H1 (cell line): ENCODE data around the gene RDH16. TPM values are rescaled to one million over a fixed set of nuclear protein-coding genes. Genes with fewer than 3 reads are reported as not detected.

Experiments
- CTCF ChIA-PET: fragments of 300-600 bp; sonication (Branson Sonifier 250); formaldehyde crosslinking; loops from one replicate; lab custom pipeline; 2021; ENCODE audit not compliant: partially characterized antibody; lab: Charles Lee
- POLR2A ChIA-PET: fragments of 300-600 bp; sonication (Branson Sonifier 250); formaldehyde crosslinking; loops from one replicate; lab custom pipeline; 2021; ENCODE audit warnings: inconsistent platforms; ENCODE audit not compliant: partially characterized antibody; lab: Charles Lee
- DNase-seq, 2 experiments: peaks; one replicate each; pipeline versions ENCODE4 v3.0.0 to v3.0.0-alpha.2; 2010 to 2022; ENCODE audit warnings: low spot score in 2 of 2, low read depth in 1 of 2, mixed read lengths in 1 of 2
- FAIRE-seq: peaks from 2 replicates; lab custom pipeline; 2011; peaks lifted over from hg19 to GRCh38; lab: Jason Lieb, UNC
- H2AFZ ChIP-seq: 2 replicates; pipeline ENCODE4 v1.8.1; 2012; ENCODE audit warnings: low read length, inconsistent platforms
- H2AK5ac ChIP-seq: 2 replicates; pipeline ENCODE4 v1.6.1; 2013; ENCODE audit warnings: low read depth, low read length
- H2BK120ac ChIP-seq: replicated peaks from 2 replicates; pipeline ENCODE3; 2013; ENCODE audit warnings: low read depth, low read length, inconsistent platforms
- H2BK12ac ChIP-seq: 2 replicates; pipeline ENCODE4 v1.6.1; 2013; ENCODE audit warnings: low read depth, low read length
- H2BK15ac ChIP-seq: 2 replicates; pipeline ENCODE4 v1.6.1; 2013; ENCODE audit warnings: low read length
- H2BK20ac ChIP-seq: 2 replicates; pipeline ENCODE4 v1.6.1; 2013; ENCODE audit warnings: low read length
- H2BK5ac ChIP-seq: 2 replicates; pipeline ENCODE4 v1.6.1; 2013; ENCODE audit warnings: low read depth, low read length
- H3K14ac ChIP-seq: 2 replicates; pipeline ENCODE4 v1.6.1; 2013; ENCODE audit warnings: inconsistent platforms; ENCODE audit not compliant: insufficient read length
- H3K18ac ChIP-seq: 2 replicates; pipeline ENCODE4 v1.6.1; 2013; ENCODE audit warnings: low read length; ENCODE audit errors: extremely low read depth
- H3K23ac ChIP-seq: 2 replicates; pipeline ENCODE4 v1.6.1; 2013; ENCODE audit warnings: inconsistent platforms; ENCODE audit not compliant: insufficient read length
- H3K23me2 ChIP-seq: 2 replicates; pipeline ENCODE4 v1.6.1; 2013; ENCODE audit warnings: low read depth, low read length
- H3K27ac ChIP-seq: 2 replicates; pipeline ENCODE4 v1.6.1; 2011; ENCODE audit warnings: low read depth, low read length, inconsistent platforms
- H3K27me3 ChIP-seq, 4 experiments: replicated peaks in 1 of 4; 1 replicate in 1 of 4; 2 replicates in 3 of 4; pipeline versions ENCODE4 v1.6.1 to v1.8.1; 2011 to 2013; ENCODE audit warnings: low read length in 3 of 4, mild to moderate bottlenecking in 3 of 4, inconsistent platforms in 2 of 4, mixed read lengths in 2 of 4, moderate library complexity in 1 of 4; ENCODE audit not compliant: control insufficient read depth in 3 of 4, insufficient read depth in 3 of 4; ENCODE audit errors: extremely low read depth in 1 of 4
- H3K36me3 ChIP-seq, 4 experiments: 2 replicates each; pipeline versions ENCODE4 v1.6.1 to v1.8.1; 2011 to 2013; ENCODE audit warnings: mild to moderate bottlenecking in 4 of 4, low read length in 3 of 4, moderate library complexity in 2 of 4, control low read depth in 1 of 4, inconsistent platforms in 1 of 4; ENCODE audit not compliant: insufficient read depth in 4 of 4, control insufficient read depth in 2 of 4
- H3K4ac ChIP-seq: replicated peaks from 2 replicates; pipeline ENCODE3; 2013; ENCODE audit warnings: low read length, low read depth, mixed read lengths, inconsistent platforms; ENCODE audit not compliant: insufficient read length
- H3K4me1 ChIP-seq, 4 experiments: replicated peaks in 1 of 4; 1 replicate in 1 of 4; 2 replicates in 3 of 4; pipeline versions ENCODE4 v1.6.1 to v1.8.1; 2011 to 2013; ENCODE audit warnings: low read length in 3 of 4, inconsistent platforms in 2 of 4, mixed read lengths in 1 of 4; ENCODE audit not compliant: insufficient read depth in 4 of 4, control insufficient read depth in 3 of 4
- H3K4me2 ChIP-seq, 2 experiments: 2 replicates each; pipeline versions ENCODE4 v1.6.1 to v1.8.1; 2011 to 2013; ENCODE audit warnings: low read depth in 2 of 2, low read length in 2 of 2, control low read depth in 1 of 2, inconsistent platforms in 1 of 2, mild to moderate bottlenecking in 1 of 2; ENCODE audit not compliant: insufficient read depth in 1 of 2
- H3K4me3 ChIP-seq, 4 experiments: fragments of 200-600, 300-600 bp in 1 of 4; sonication (generic), shearing (Covaris generic), sonication (Bioruptor Twin) in 1 of 4; 2 replicates each; pipeline versions ENCODE4 v1.5.1 to v1.8.1; 2011 to 2016; ENCODE audit warnings: low read length in 4 of 4, low read depth in 3 of 4, control low read depth in 2 of 4, inconsistent platforms in 2 of 4, mild to moderate bottlenecking in 2 of 4, mixed read lengths in 1 of 4, moderate library complexity in 1 of 4; ENCODE audit not compliant: insufficient read depth in 2 of 4; ENCODE audit errors: extremely low read depth in 1 of 4
- H3K56ac ChIP-seq: replicated peaks from 2 replicates; pipeline ENCODE3; 2013; ENCODE audit warnings: low read depth, mild to moderate bottlenecking, mixed read lengths, low read length, inconsistent platforms; ENCODE audit not compliant: insufficient read length
- H3K79me1 ChIP-seq: 2 replicates; pipeline ENCODE4 v1.6.1; 2013; ENCODE audit warnings: low read depth, low read length, control low read depth
- H3K79me2 ChIP-seq, 2 experiments: 2 replicates each; pipeline versions ENCODE4 v1.6.1 to v1.8.1; 2012 to 2013; ENCODE audit warnings: low read length in 2 of 2, mild to moderate bottlenecking in 2 of 2, inconsistent platforms in 1 of 2; ENCODE audit not compliant: insufficient read depth in 2 of 2, control insufficient read depth in 1 of 2
- H3K9ac ChIP-seq, 4 experiments: replicated peaks in 1 of 4; 1 replicate in 1 of 4; 2 replicates in 3 of 4; pipeline versions ENCODE4 v1.6.1 to v1.8.1; 2011 to 2013; ENCODE audit warnings: low read depth in 3 of 4, low read length in 3 of 4, control low read depth in 2 of 4, mild to moderate bottlenecking in 2 of 4, moderate library complexity in 2 of 4, inconsistent platforms in 1 of 4; ENCODE audit errors: extremely low read depth in 1 of 4
- H3K9me3 ChIP-seq, 2 experiments: 2 replicates each; pipeline versions ENCODE4 v1.6.1 to v1.8.1; 2012 to 2013; ENCODE audit warnings: mild to moderate bottlenecking in 2 of 2, moderate library complexity in 2 of 2, control low read depth in 1 of 2, inconsistent platforms in 1 of 2, low read depth in 1 of 2, low read length in 1 of 2, mixed read lengths in 1 of 2; ENCODE audit not compliant: insufficient read depth in 2 of 2
- H4K20me1 ChIP-seq, 2 experiments: replicated peaks in 1 of 2; 2 replicates each; pipeline versions ENCODE3 to v1.8.1; 2011 to 2013; ENCODE audit warnings: inconsistent platforms in 2 of 2, low read length in 2 of 2, mild to moderate bottlenecking in 1 of 2; ENCODE audit not compliant: insufficient read depth in 2 of 2, control insufficient read depth in 1 of 2
- H4K5ac ChIP-seq: 2 replicates; pipeline ENCODE4 v1.6.1; 2013; ENCODE audit warnings: low read length, low read depth, mixed read lengths, inconsistent platforms; ENCODE audit not compliant: insufficient read length
- H4K8ac ChIP-seq: 2 replicates; pipeline ENCODE4 v1.8.0; 2013; ENCODE audit warnings: mild to moderate bottlenecking, moderate library complexity, low read length, inconsistent platforms; ENCODE audit not compliant: insufficient read depth; ENCODE audit errors: extremely low read depth
- H4K91ac ChIP-seq: replicated peaks from 2 replicates; pipeline ENCODE3; 2013; ENCODE audit warnings: low read length, mixed read lengths, inconsistent platforms; ENCODE audit not compliant: insufficient read length
- ASH2L ChIP-seq: fragments of 200-600, 300-600 bp; sonication (generic); IDR thresholded peaks from one replicate; pipeline ENCODE4 v1.7.1; 2017; ENCODE audit warnings: low read length
- EGR1 ChIP-seq: IDR thresholded peaks from 2 replicates; pipeline ENCODE4 v1.6.1; 2011; ENCODE audit warnings: low read depth, low read length, borderline replicate concordance
- HDAC2 ChIP-seq, 2 experiments: fragments of 300-600 bp in 1 of 2; sonication (generic) in 1 of 2; IDR thresholded peaks; 2 replicates each; pipeline ENCODE4 v1.6.1; 2011 to 2012; ENCODE audit warnings: low read depth in 2 of 2, low read length in 2 of 2, mild to moderate bottlenecking in 2 of 2, moderate library complexity in 2 of 2, borderline replicate concordance in 1 of 2, inconsistent platforms in 1 of 2
- MAFK ChIP-seq: IDR thresholded peaks from 2 replicates; pipeline ENCODE4 v1.6.1; 2012; ENCODE audit warnings: low read depth, mild to moderate bottlenecking, improper control_type of control experiment, low read length
- RAD21 ChIP-seq, 2 experiments: IDR thresholded peaks in 1 of 2; conservative IDR thresholded peaks in 1 of 2; 2 replicates each; pipeline ENCODE4 v1.6.1; 2011; ENCODE audit warnings: low read depth in 2 of 2, low read length in 2 of 2, improper control_type of control experiment in 1 of 2, inconsistent platforms in 1 of 2, mild to moderate bottlenecking in 1 of 2, moderate library complexity in 1 of 2
- RBBP5 ChIP-seq: IDR thresholded peaks from 2 replicates; pipeline ENCODE4 v1.7.1; 2012; ENCODE audit warnings: low read depth, mild to moderate bottlenecking, inconsistent platforms, low read length, moderate library complexity, borderline replicate concordance
- SAP30 ChIP-seq: fragments of 300-600 bp; sonication (generic); IDR thresholded peaks from 2 replicates; pipeline ENCODE4 v1.7.1; 2012; ENCODE audit warnings: low read length, moderate library complexity, mild to moderate bottlenecking, inconsistent platforms; ENCODE audit not compliant: insufficient read depth, insufficient replicate concordance
- polyA plus RNA-seq, 7 experiments: library from polyadenylated mRNA; depleted of rRNA in 3 of 7; stranded (reverse) in 5 of 7; unstranded in 2 of 7; fragments of >200 nt in 5 of 7; fragments of 200-250 nt in 2 of 7; gene quantifications; 1 replicate in 5 of 7; 2 replicates in 1 of 7; 4 replicates in 1 of 7; pipeline versions ENCODE4 v1.2.1 to v1.2.3, GENCODE V29; 2011 to 2013; ENCODE audit warnings: missing spikeins in 2 of 7, mixed read lengths in 2 of 7
- total RNA-seq: library from RNA; stranded (reverse); fragmentation: NEBNext Ultra II Directional; extraction: Animal tissue kit (Norgen Biotek cat#: 25700); gene quantifications from 2 replicates; pipeline ENCODE4 v1.2.1, GENCODE V29; 2021
- TF ChIP-seq, protein P1 (sequence below): IDR thresholded peaks from 2 replicates; pipeline ENCODE4 v1.6.1; 2011; ENCODE audit warnings: low read depth, mild to moderate bottlenecking, low read length; ENCODE audit not compliant: insufficient read depth
- TF ChIP-seq, protein P2 (sequence below): IDR thresholded peaks from 2 replicates; pipeline ENCODE4 v1.6.1; 2011; ENCODE audit warnings: low read length, improper control_type of control experiment

The RDH16 gene
- total and polyA plus RNA-seq, 2 of the 8 experiments (the other 6 are each of a cell fraction or from before 2014, with no cell fraction given) = 0.30 to 0.79 TPM

DNA sequence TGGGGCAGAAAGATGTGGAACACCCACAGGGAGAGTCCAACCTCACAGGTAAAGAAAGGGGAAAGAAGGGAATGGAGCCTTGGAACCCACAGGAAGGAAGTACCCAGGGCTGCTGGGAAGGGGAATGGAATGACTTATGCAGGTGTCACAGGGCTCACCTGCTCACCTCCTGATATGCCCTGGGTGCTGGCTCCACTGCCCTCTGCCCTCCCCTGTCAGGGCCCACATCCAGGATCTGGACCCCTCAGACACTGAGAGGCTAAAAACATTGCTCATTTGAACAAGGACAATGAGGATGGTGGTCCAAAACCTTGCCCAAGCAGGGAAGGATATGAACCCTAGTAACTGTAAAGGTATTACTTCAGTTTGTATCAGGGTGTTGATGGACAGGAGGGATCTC lies 29.6 kb upstream of the RDH16 start:
- Histone ChIP-seq H3K79me1 (no peaks in the 10 kb centered on the region), H4K8ac (no peak overlapping the region), H3K36me3 (no peaks in the 10 kb centered on the region), H4K91ac (no peak overlapping the region), H2AFZ (peak overlapping the region; percentile 81), H2BK20ac (no peak overlapping the region), H3K79me2 (no peaks in the 10 kb centered on the region), H3K23ac (no peak overlapping the region), H3K23me2 (no peaks in the 10 kb centered on the region), H4K5ac (no peak overlapping the region), H3K9ac (no peak overlapping the region), H3K18ac (no peak overlapping the region), H3K4me3 (no peak overlapping the region), H3K27me3 (no peaks in the 10 kb centered on the region), H3K9me3 (no peaks in the 10 kb centered on the region), H3K4me1 (peaks cover 0 to 3% (median under 1%) of the 10 kb centered on the region in 4 experiments; a peak in 2 of 7 replicates), H2AK5ac (no peak overlapping the region), H2BK120ac (no peak overlapping the region), H3K4me2 (no peak overlapping the region)
- FAIRE-seq = no peak
- DNase-seq = peak in 1 of 2 experiments; percentile 33
- ChIA-PET POLR2A (interaction anchor here (1.2 kb wide), 1 partner anchor 229 kb away, joined by 5 read pairs; no protein-coding TSS in a partner anchor), CTCF (interaction anchor here (0.6 to 4.5 kb wide), 40 partner anchors 8 to 235 kb away, joined by 3 to 56 read pairs (median 5); partner anchors contain the start of genes HSD17B6, MYO1A, PRIM1 and SDR9C7)
- TF ChIP-seq SAP30 (no peak), MAFK (no peak), ASH2L (no peak), EGR1 (no peak), HDAC2 (IDR thresholded peaks at IDR 0.05; ENCODE audit: borderline replicate concordance in 1 of 2, low read depth in 2 of 2, low read length in 2 of 2) (no peak), RBBP5 (no peak), RAD21 (IDR thresholded peaks at IDR 0.05 in 1 of 2, conservative IDR thresholded peaks at IDR 0.05 in 1 of 2; ENCODE audit: low read depth in 2 of 2, low read length in 2 of 2) (no peak)
- TF ChIP-seq, protein P1, sequence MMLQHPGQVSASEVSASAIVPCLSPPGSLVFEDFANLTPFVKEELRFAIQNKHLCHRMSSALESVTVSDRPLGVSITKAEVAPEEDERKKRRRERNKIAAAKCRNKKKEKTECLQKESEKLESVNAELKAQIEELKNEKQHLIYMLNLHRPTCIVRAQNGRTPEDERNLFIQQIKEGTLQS = no peak
- TF ChIP-seq, protein P2, sequence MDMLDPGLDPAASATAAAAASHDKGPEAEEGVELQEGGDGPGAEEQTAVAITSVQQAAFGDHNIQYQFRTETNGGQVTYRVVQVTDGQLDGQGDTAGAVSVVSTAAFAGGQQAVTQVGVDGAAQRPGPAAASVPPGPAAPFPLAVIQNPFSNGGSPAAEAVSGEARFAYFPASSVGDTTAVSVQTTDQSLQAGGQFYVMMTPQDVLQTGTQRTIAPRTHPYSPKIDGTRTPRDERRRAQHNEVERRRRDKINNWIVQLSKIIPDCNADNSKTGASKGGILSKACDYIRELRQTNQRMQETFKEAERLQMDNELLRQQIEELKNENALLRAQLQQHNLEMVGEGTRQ = no peak
- TF ChIP-seq, all 59 proteins: peak for 0
- Histone ChIP-seq H3K14ac (no peak overlapping the region), H4K20me1 (no peaks in the 10 kb centered on the region), H2BK12ac (no peak overlapping the region), H2BK5ac (no peak overlapping the region), H3K56ac (no peak overlapping the region), H3K4ac (no peak overlapping the region), H3K27ac (no peak overlapping the region), H2BK15ac (0 out of 2 replicates have a peak overlapping the region, but pooled peaks have one; percentile 83)
